Esophagus (tissue), 2 donors: ENCODE results near the gene ZDHHC22. TPM values are rescaled to one million over a fixed set of nuclear protein-coding genes. Genes with fewer than 3 reads are reported as not detected.

Experiments
- H3K27ac ChIP-seq, 2 donors: one replicate each; pipeline ENCODE4 v1.5.1; 2013; ENCODE audit warnings: low read depth in 2 of 2, mild to moderate bottlenecking in 2 of 2, inconsistent platforms in 1 of 2, low read length in 1 of 2, moderate library complexity in 1 of 2
- H3K27me3 ChIP-seq, 2 donors: one replicate each; pipeline ENCODE4 v1.6.1; 2013; ENCODE audit warnings: low read length in 2 of 2, control low read depth in 1 of 2, mild to moderate bottlenecking in 1 of 2; ENCODE audit not compliant: insufficient read depth in 2 of 2, control insufficient read depth in 1 of 2
- H3K36me3 ChIP-seq, 2 donors: one replicate each; pipeline ENCODE4 v1.6.1; 2013; ENCODE audit warnings: low read length in 1 of 2; ENCODE audit not compliant: control insufficient read depth in 2 of 2, insufficient read depth in 2 of 2
- H3K4me1 ChIP-seq, 2 donors: one replicate each; pipeline ENCODE4 v1.6.1; 2013; ENCODE audit warnings: low read length in 1 of 2; ENCODE audit not compliant: control insufficient read depth in 2 of 2, insufficient read depth in 2 of 2
- H3K4me3 ChIP-seq, 2 donors: one replicate each; pipeline ENCODE4 v1.5.1; 2013; ENCODE audit warnings: low read length in 2 of 2, mild to moderate bottlenecking in 2 of 2, low read depth in 1 of 2, moderate library complexity in 1 of 2
- H3K9me3 ChIP-seq, 2 donors: one replicate each; pipeline ENCODE4 v1.6.1; 2013; ENCODE audit warnings: mild to moderate bottlenecking in 2 of 2, low read depth in 1 of 2, low read length in 1 of 2, moderate library complexity in 1 of 2; ENCODE audit not compliant: control insufficient read depth in 2 of 2, insufficient read depth in 1 of 2
- WGBS, 2 donors: extraction: QIAGEN DNeasy Blood & Tissue Kit; methylation state at CpG; one replicate each; pipeline ENCODE4 v1.1.7; 2013; 5-methylcytosine and 5-hydroxymethylcytosine counted together
- polyA plus RNA-seq, 2 donors: library from polyadenylated mRNA; stranded (reverse); fragments of 200-250 nt; gene quantifications; one replicate each; pipeline ENCODE4 v1.2.3, GENCODE V29; 2013
- donor health status: healthy with polysubstance abuse.
- donor health status: Bipolar disorder and iron deficiency.

ZDHHC22 gene
- polyA plus RNA-seq, 2 donors = not detected

GRCh38 chr14:77122526-77123125 lies 19.0 kb downstream of the ZDHHC22 start:
- peaks cover 3 to 31% of the 10 kb centered on the region in 2 donors for H3K4me1 ChIP-seq
- 81% methylated on average over 6 of the region's 6 CpGs for WGBS, 2 donors

DNA sequence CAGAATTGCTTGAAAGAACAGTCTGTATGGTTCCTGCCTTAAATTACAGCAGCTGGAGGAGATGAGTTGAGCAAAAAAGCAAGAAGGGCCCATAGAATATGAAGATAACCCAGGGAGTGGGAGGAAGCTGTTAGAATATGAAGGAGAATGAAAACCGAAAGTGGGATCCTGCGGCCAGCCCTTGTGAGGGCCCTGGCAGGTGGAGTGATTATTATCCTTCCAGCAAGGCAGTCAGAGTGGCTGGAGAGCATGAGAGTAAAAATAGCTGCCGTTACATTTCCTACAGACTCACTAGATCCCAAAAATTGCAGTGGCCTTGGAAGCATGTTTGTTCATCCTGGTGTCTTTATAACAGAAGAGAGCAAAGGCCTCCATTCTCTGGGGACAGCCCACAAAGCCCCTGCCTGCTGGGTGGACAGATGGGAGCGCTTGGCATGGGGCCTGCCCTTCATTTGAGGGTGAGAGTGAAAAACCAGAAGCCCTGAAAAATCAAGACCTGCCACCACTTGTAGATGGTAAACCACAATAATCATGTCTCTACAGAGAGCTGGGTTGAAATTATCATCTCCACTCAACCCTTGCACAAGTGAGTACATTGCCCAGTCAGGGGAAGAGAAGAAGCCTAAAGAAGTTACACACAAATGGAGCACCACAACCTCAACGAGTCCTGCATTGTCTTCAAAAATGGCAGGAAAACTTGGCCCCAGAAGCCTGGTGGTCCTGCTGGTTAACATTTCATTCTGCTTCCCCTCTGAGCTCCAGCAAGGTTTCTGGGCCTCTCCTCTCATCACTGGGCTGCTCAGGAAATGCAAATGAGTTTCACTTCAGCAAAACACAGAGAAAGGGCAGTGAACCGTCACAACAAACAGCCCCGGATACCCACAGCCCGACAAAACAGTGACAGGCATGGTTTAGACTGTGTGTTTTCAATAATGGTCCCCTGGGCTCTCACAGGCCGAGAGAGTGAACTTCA lies 20.5 kb downstream of the ZDHHC22 start:
- Histone ChIP-seq H3K36me3 (peaks cover 3 to 4% of the 10 kb centered on the region in 2 donors), H3K4me1 (peaks cover 3 to 31% of the 10 kb centered on the region in 2 donors), H3K27ac (peak overlapping the region; percentile 78 to 83), H3K9me3 (no peaks in the 10 kb centered on the region), H3K4me3 (no peak overlapping the region), H3K27me3 (no peaks in the 10 kb centered on the region)
- WGBS, 2 donors = 38 to 44% methylated on average over 9 of the region's 9 CpGs

More at GRCh38 chr14:77122526-77123125, 19.0 kb downstream of the ZDHHC22 start:
- no peak overlapping the region for H3K4me3 ChIP-seq
- H3K27me3 ChIP-seq = no peaks in the 10 kb centered on the region
- peak overlapping the region; percentile 66 to 82 for H3K27ac ChIP-seq
- peaks cover 3 to 4% of the 10 kb centered on the region in 2 donors for H3K36me3 ChIP-seq
- no peaks in the 10 kb centered on the region for H3K9me3 ChIP-seq

DNA sequence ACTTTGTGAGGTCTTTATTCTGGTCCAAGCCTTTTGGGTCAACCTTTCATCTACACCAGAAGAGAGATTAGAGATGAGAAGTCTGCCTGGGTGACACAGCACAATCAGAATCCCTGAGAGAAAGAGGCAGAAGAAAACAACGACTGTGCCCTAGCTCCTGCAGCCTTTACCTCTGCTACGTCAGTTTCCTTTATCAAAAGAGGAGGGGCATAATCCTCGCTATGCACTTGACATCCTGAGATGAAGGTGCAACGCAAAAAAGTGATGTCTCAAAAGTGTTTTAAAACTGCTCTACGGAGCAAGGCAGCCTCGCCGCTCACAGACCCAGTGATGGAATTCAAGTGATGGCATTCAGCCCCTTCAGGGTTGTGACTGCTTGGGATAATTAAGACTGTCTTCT lies 21.7 kb downstream of the ZDHHC22 start:
- 90 to 95% methylated on average over 7 of the region's 7 CpGs for WGBS, 2 donors
- peaks cover 3 to 23% of the 10 kb centered on the region in 2 donors for H3K4me1 ChIP-seq
- no peaks in the 10 kb centered on the region for H3K9me3 ChIP-seq
- no peaks in the 10 kb centered on the region for H3K27me3 ChIP-seq
- H3K4me3 ChIP-seq = no peak overlapping the region
- H3K36me3 ChIP-seq = peaks cover 3 to 4% of the 10 kb centered on the region in 2 donors
- H3K27ac ChIP-seq = peak overlapping the region in 1 of 2 donors; percentile 28

GRCh38 chr14:77116172-77116817 lies 25.3 kb downstream of the ZDHHC22 start:
- H3K36me3 ChIP-seq = peaks cover 16 to 18% of the 10 kb centered on the region in 2 donors
- WGBS, 2 donors = 92 to 93% methylated on average over 2 of the region's 2 CpGs

GRCh38 chr14:77114609-77115008 lies 27.0 kb downstream of the ZDHHC22 start:
- H3K27me3 ChIP-seq = no peaks in the 10 kb centered on the region
- H3K4me1 ChIP-seq = peaks cover 0 to 4% of the 10 kb centered on the region in 2 donors
- H3K4me3 ChIP-seq = no peak overlapping the region
- WGBS, 2 donors = 81 to 85% methylated on average over 4 of the region's 4 CpGs
- peaks cover 12 to 18% of the 10 kb centered on the region in 2 donors for H3K36me3 ChIP-seq
- H3K27ac ChIP-seq = peak overlapping the region; percentile 44 to 86
- H3K9me3 ChIP-seq = no peaks in the 10 kb centered on the region

More at GRCh38 chr14:77116172-77116817, 25.3 kb downstream of the ZDHHC22 start:
- Histone ChIP-seq H3K4me1 (peaks cover 0 to 5% of the 10 kb centered on the region in 2 donors), H3K9me3 (no peaks in the 10 kb centered on the region), H3K27me3 (no peaks in the 10 kb centered on the region), H3K4me3 (no peak overlapping the region), H3K27ac (no peak overlapping the region)

- Histone ChIP-seq H3K9me3 (no peaks in the 10 kb centered on the region), H3K4me3 (no peak overlapping the region), H3K4me1 (peaks cover 0 to 4% of the 10 kb centered on the region in 2 donors), H3K36me3 (peaks cover 14 to 17% of the 10 kb centered on the region in 2 donors), H3K27me3 (no peaks in the 10 kb centered on the region), H3K27ac (peak overlapping the region; percentile 44 to 86)
- 90% methylated on average over 11 of the region's 11 CpGs for WGBS, 2 donors
Measured at GRCh38 chr14:77113644-77114043, 27.9 kb downstream of the ZDHHC22 start.

DNA sequence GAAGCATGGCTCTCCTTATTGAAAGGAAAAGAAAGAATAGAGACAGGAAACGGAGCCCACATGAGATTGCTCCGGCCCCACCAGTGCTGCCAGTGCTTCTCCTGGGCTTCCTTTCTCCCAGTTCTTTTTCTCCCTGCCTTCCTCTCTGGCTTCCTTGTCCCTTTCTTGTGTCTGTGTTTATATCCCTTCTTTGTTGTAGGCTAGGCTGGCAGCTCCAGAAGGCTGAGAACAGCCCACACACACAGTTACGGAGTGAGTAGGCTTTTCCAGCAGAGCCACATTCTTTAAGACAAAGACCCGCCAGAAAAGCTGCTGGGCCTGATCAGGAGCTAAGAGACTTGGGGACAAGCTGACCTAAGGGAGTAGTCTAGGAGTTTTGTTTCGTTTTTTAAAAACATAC lies 30.6 kb downstream of the ZDHHC22 start:
- peaks cover 0 to 4% of the 10 kb centered on the region in 2 donors for H3K4me1 ChIP-seq
- 25 to 40% methylated on average over 5 of the region's 5 CpGs for WGBS, 2 donors
- peaks cover 16 to 17% of the 10 kb centered on the region in 2 donors for H3K36me3 ChIP-seq
- H3K9me3 ChIP-seq = no peaks in the 10 kb centered on the region
- no peaks in the 10 kb centered on the region for H3K27me3 ChIP-seq
- H3K4me3 ChIP-seq = peak overlapping the region in 1 of 2 donors; percentile 24
- peak overlapping the region; percentile 88 to 95 for H3K27ac ChIP-seq

- H3K27ac ChIP-seq = peak overlapping the region; percentile 11 to 37
- 81 to 87% methylated on average over 1 of the region's 1 CpG for WGBS, 2 donors
Measured at GRCh38 chr14:77110286-77110685, 31.3 kb downstream of the ZDHHC22 start.

DNA sequence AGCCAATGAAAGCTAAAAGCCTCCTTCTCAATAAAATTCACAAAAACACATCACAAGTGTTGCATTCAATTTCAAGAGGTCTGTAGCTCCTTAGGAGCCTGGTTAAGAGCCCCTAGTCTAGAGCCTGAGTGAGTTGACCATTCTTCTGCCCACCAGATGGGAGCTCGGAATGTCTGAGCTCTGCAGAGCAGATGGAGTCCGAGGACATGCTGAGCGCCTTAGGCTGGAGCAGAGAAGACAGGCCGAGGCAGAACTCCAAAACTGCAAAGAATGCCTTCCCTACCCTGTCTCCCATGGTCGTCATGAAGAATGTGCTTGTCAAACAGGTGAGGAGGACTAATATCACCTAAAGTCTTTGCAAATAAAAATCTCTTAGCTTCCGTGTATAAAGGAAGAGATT lies 31.9 kb downstream of the ZDHHC22 start:
- H3K4me3 ChIP-seq = no peak overlapping the region
- WGBS, 2 donors = 56 to 64% methylated on average over 6 of the region's 6 CpGs
- peak overlapping the region; percentile 11 to 81 for H3K27ac ChIP-seq
- no peaks in the 10 kb centered on the region for H3K27me3 ChIP-seq
- H3K36me3 ChIP-seq = peaks cover 16 to 17% of the 10 kb centered on the region in 2 donors
- H3K4me1 ChIP-seq = peaks cover 0 to 4% of the 10 kb centered on the region in 2 donors
- no peaks in the 10 kb centered on the region for H3K9me3 ChIP-seq

More at GRCh38 chr14:77110286-77110685, 31.3 kb downstream of the ZDHHC22 start:
- Histone ChIP-seq H3K36me3 (peaks cover 16 to 17% of the 10 kb centered on the region in 2 donors), H3K4me3 (no peak overlapping the region), H3K27me3 (no peaks in the 10 kb centered on the region), H3K9me3 (no peaks in the 10 kb centered on the region), H3K4me1 (peaks cover 0 to 4% of the 10 kb centered on the region in 2 donors)
